ENCODE measurements around the gene NAA38.

DNA sequence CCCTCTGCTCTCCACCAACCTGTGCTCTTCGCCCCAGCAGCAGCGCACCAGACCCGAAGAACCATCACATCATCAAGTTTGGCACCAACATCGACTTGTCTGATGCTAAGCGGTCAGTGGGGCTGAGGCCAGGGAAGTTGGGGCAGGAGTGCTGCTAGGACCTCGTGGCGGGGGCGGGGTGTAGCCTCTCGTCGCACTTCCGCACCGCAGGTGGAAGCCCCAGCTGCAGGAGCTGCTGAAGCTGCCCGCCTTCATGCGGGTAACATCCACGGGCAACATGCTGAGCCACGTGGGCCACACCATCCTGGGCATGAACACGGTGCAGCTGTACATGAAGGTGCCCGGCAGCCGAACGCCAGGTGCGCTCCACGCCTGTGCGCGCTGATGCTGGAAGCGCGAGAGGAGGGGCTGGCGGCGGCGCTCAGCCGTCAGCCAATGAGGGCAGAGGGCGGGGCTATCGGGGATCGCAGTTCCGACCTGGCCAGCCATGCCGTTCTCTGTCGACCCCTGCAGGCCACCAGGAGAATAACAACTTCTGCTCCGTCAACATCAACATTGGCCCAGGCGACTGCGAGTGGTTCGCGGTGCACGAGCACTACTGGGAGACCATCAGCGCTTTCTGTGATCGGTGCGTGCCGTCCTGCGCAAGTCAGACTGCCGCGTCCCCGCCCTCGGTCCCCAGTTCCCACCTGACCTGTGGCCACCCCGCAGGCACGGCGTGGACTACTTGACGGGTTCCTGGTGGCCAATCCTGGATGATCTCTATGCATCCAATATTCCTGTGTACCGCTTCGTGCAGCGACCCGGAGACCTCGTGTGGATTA, 5.7 kb downstream of the NAA38 start:
- peak; percentile 39 for TF ChIP-seq POLR2A (IDR thresholded peaks at IDR 0.05; ENCODE audit: low read length)
- TF ChIP-seq GATA1 (IDR thresholded peaks at IDR 0.05; ENCODE audit: low read depth, low read length): no peak
